Bronchial epithelial cell (primary cell): Measurements from ENCODE around the gene MVD. TPM values are rescaled to one million over a fixed set of nuclear protein-coding genes. Genes with fewer than 3 reads are reported as not detected.

ENCODE experiments used
- DNase-seq: peaks from one replicate; pipeline ENCODE4 v3.0.0-alpha.2; 2010; ENCODE audit warnings: low read depth
- FAIRE-seq: peaks from 2 replicates; lab custom pipeline; 2011; peaks lifted over from hg19 to GRCh38; lab: Jason Lieb, UNC
- H3K27me3 ChIP-seq: 2 replicates; pipeline ENCODE4 v1.5.1; 2011; ENCODE audit warnings: low read length; ENCODE audit not compliant: control insufficient read depth, insufficient read depth
- H3K36me3 ChIP-seq: 2 replicates; pipeline ENCODE4 v1.5.1; 2011; ENCODE audit warnings: low read length; ENCODE audit not compliant: control insufficient read depth, insufficient read depth
- H3K4me3 ChIP-seq: 2 replicates; pipeline ENCODE4 v1.5.1; 2011; ENCODE audit warnings: mild to moderate bottlenecking, low read depth, low read length, control low read depth
- total RNA-seq: library from RNA; depleted of rRNA; stranded (reverse); fragments of >200 nt; gene quantifications from 2 replicates; pipeline ENCODE4 v1.2.1, GENCODE V29; 2014
- TF ChIP-seq, protein P1 (sequence below): IDR thresholded peaks from 2 replicates; pipeline ENCODE4 v1.5.1; 2011; ENCODE audit warnings: mild to moderate bottlenecking, moderate library complexity, low read length, control low read depth, inconsistent platforms; ENCODE audit not compliant: insufficient read depth, severe bottlenecking

The MVD gene
- total RNA-seq, 1 donor from 2014 or later: 56.6 TPM

DNA sequence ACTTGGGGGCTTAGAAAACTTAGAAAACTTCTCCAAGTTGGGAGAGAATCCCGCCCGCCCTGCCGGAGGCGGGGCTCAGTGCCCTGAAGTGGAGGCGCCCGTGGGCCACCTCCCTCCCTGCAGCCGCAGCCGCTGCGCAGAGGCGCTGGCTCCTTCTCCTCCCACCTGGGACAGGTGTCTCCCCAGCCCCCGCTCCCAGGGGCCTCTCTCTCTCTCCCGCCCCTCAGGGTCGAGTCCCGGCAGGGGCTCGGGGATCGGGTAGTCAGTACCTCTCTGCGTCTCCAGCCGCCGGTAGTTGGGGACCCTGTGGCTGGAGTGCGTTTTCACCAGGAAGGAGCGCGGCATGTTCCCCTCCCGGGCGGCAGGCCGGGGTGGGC, 23.2 kb upstream of the MVD start:
- no peak for FAIRE-seq
- DNase-seq: no peak

DNA sequence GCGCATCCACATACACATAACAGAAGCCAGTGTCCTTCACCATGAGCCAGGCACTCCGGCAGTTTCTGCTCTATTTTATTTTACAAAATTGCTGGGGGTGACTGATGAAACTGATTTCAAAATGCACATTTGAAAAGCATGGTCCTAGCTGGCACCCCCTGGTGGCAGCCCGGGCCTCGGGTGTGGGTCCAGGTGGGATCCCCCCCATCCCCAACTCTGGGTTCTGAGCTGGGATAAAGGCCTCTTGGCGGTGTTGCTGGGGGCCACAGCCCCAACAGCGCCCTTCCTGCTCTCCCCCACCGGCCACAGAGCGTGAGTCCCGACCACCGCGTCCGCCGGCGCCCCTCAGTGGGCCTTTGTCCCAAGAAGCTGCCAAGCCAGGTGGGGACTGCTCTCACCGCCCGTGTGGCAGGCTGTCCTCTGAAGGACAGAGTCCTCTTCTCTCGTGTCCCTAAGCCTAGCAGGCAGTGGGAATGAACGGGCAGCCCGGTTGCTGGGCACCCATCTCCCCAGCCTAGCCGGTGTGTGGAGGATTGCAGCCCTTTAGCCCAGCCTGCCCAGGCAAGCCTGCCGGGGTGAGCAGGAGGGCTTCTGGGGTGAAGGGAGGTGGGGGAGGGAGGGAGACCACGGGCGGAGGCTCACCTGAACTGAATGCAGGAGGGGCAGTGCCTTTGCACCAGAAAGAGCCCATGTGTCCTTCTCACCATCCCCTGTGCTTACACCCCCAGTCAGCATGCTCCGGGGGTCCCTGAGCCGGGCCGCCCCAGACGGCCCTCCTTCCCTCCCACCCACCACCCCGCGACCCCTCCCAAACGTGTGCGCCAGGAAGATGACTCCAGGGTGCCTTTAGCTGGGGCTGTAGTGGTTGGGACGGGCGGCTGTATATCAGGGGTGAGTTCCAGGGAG, 22.5 kb upstream of the MVD start:
- TF ChIP-seq, protein P1, sequence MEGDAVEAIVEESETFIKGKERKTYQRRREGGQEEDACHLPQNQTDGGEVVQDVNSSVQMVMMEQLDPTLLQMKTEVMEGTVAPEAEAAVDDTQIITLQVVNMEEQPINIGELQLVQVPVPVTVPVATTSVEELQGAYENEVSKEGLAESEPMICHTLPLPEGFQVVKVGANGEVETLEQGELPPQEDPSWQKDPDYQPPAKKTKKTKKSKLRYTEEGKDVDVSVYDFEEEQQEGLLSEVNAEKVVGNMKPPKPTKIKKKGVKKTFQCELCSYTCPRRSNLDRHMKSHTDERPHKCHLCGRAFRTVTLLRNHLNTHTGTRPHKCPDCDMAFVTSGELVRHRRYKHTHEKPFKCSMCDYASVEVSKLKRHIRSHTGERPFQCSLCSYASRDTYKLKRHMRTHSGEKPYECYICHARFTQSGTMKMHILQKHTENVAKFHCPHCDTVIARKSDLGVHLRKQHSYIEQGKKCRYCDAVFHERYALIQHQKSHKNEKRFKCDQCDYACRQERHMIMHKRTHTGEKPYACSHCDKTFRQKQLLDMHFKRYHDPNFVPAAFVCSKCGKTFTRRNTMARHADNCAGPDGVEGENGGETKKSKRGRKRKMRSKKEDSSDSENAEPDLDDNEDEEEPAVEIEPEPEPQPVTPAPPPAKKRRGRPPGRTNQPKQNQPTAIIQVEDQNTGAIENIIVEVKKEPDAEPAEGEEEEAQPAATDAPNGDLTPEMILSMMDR: peak; percentile 84
- peaks cover 4% of the 10 kb centered on the region for H3K27me3 ChIP-seq
- H3K36me3 ChIP-seq: no peaks in the 10 kb centered on the region
- FAIRE-seq: no peak
- DNase-seq: peak; percentile 59
- H3K4me3 ChIP-seq: peak overlapping the region; percentile 49

More for the DNA sequence above, 23.2 kb upstream of the MVD start:
- no peaks in the 10 kb centered on the region for H3K36me3 ChIP-seq
- H3K27me3 ChIP-seq: peaks cover 4% of the 10 kb centered on the region
- TF ChIP-seq, protein P1: no peak
- peak overlapping the region; percentile 49 for H3K4me3 ChIP-seq

DNA sequence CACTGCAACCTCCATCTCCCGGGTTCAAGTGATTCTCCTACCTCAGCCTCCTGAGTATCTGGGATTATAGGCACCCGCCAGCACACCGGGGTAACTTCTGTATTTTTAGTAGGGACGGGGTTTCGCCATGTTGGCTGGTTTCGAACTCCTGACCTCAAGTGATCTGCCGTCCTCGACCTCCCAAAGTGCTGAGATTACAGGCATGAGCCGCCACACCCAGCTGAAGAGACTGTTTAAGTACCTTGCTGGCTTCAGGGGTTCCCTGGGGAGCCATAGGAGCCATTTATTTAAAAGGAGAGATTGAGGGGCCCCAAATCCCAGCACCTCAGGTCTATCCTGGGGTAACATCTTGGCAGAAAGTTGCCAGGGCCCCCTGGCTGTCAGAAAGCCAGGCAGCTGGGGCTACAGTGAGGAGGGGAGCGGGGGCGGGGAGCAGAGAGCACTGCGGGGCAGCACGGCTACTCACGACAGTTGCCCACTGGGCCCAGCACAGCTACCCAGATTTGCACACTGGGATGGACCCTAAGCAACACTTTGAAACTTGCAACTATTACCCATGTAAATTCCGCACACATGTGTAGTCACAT, 21.8 kb upstream of the MVD start:
- no peak for FAIRE-seq
- Histone ChIP-seq H3K36me3 (no peaks in the 10 kb centered on the region), H3K4me3 (no peak overlapping the region), H3K27me3 (peaks cover 4% of the 10 kb centered on the region)
- DNase-seq: no peak
- TF ChIP-seq, protein P1: no peak

DNA sequence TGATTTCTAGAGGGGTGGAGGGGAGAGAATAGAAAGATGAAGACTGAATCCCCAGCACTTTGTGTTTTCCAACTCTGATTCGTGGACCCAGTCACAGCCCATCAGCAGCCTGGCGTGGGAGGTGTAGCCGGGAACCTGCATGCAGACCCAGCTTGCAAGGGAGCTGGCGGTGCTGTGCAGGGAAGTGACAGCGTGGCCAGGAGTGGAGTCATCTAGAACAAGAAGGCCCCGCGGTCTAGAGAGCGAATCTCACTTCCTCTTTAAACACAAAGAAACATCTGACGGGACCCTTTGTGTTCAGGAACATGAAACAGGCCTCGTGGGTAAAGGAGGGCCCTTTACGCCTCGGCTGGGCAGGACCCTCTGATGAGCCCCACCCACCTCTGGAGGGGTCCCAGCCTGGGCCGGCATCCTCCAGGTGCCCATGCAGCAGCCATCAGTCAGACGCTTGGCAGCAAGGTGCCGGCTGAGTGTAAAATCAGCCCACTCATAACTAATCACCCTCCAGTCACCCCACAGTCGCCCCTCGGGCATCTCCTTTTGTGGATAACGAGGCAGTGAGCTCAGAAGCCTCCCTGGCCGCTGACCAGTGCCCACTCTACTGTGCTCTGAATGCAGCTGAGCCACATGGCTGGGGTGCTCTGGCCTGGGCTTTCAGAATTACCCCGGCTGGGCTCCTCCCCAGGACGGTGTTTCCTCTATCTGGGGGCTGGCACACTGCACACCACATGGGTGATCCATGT, 19.0 kb upstream of the MVD start:
- Histone ChIP-seq H3K4me3 (no peak overlapping the region), H3K36me3 (no peaks in the 10 kb centered on the region), H3K27me3 (peaks cover 10% of the 10 kb centered on the region)
- FAIRE-seq: no peak
- TF ChIP-seq, protein P1: no peak
- DNase-seq: no peak

DNA sequence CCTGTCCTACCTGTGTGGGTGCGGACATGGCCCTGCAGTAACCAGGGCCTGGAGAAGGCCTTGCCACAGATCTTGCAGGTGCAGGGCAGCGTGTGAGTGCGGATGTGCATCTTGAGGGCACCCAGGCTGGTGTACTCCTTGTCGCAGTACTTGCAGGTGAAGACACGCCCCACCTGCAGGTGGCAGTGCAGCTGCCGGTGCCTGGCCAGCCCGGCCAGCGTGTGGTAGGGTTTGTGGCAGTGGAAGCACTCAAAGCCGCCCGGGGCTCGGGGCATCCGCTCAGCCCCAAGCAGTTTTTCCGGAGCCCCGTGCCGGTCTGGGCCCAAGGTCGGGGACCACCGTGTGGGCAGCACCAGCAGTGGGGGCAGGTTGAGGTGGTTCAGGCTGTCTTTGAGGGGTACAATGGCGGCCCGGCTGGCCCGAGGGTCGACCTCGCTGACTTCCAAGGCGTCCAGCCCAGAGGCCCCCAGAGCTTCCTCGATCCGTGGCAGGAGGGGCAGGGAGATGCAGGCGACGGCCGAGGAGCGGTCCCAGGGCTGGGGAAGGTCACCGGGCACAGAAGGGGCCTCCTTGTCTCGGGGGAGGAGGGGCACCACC, 18.3 kb upstream of the MVD start:
- Histone ChIP-seq H3K4me3 (no peak overlapping the region), H3K27me3 (peaks cover 10% of the 10 kb centered on the region), H3K36me3 (no peaks in the 10 kb centered on the region)
- TF ChIP-seq, protein P1: peak; percentile 82
- DNase-seq (peak; percentile 17), FAIRE-seq (no peak)
